GM18873 (cell line): Measurements from ENCODE around the gene LIPI.
"Not testable (repeated sequence)": the region's sequence is repeated elsewhere in the genome, so short reads cannot be mapped to it uniquely, and the experiment has no call there.

ENCODE experiments used
- ATAC-seq: cut with Tn5 transposase; IDR thresholded peaks from one replicate; pipeline ENCODE4 v1.9.1; 2021; ENCODE audit warnings: mild to moderate bottlenecking, moderate library complexity, moderate number of reproducible peaks; ENCODE audit not compliant: unreplicated experiment, low FRiP score

LIPI gene

DNA sequence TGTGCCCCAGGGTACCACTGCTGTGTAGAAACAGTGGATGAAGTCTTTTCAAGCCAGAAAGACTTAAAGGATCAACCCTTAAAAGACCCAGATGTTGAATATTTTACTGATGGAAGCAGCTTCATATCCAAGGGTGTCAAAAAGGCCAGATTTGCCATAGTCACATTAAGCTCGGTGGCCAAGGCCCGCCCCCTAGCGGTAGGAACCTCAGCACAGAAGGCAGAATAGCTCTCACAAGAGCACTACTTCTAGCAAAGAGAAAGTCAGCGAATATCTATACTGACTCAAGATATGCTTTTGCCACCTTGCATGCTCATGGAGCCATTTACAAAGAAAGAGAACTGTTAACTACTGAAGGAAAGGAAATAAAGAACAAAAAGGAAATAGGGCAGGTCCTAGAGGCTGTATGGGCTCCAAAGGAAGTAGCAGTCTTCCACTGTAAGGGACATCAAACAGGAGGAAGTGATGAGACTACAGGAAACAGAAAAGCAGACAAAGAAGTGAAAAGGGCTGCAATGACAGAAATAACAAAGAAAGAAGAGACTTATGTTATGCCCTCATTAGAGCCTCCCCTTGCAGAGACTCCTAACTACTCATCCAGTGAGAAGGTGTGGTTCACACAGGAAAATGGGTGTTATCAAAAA lies 90.5 kb downstream of the LIPI start:
- peak; percentile 68 for ATAC-seq

DNA sequence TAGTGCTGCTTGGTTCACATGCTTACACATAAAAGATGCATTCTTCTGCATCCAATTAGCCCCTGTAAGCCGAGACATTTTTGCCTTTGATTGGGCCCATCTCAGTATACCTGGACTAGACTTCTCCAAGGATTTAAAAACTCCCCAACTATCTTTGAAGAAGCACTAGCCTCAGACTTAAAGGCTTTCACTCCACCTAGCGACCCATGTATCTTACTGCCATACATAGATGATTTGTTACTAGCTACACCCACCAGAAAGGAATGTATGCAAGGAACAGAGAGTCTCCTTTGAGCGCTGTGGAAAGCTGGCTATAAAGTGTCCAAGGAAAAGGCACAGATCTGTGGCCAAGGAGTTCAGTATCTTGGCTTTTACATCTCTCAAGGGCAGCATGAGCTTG lies 91.7 kb downstream of the LIPI start:
- ATAC-seq: no peak

DNA sequence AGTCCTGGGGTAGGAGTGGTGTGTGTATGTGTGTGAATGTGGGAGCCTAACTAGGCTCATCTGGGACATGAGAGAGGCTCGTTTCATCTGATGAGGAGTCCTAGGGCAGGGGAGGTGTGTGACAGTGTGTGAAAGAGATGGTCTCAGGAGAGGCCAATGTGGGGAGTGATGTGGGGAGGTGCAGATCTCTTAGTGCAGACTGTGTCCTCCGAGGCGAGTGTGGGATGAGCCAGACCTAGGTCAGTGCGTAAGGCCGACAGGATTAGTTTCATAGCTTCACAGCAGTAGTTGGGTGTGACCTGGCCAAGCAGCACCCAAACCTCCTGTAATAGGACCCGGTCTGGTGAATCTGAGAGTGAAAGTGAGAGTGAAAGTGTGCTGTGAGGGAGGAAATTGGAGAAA lies 94.7 kb downstream of the LIPI start:
- peak; percentile 50 for ATAC-seq

DNA sequence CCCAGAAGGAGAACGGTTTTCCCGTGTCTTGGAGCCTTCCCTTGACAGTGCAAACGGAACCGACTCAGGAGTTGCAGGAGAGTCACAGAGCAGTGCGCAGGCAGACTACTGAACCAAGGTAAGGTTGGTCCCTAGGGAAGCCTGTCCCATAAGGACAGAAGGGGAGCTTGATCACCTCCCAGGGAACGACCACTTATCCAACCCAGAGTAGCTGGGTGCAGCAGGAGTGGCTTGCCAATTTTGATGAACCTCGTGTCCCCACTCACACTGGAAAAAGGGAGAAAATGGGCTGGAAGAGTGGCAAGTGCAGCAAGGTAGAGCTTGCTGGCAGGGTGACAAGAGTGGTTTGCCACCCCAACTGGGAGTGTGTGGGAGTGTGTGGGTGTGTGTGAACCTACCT lies 95.1 kb downstream of the LIPI start:
- ATAC-seq: no peak

DNA sequence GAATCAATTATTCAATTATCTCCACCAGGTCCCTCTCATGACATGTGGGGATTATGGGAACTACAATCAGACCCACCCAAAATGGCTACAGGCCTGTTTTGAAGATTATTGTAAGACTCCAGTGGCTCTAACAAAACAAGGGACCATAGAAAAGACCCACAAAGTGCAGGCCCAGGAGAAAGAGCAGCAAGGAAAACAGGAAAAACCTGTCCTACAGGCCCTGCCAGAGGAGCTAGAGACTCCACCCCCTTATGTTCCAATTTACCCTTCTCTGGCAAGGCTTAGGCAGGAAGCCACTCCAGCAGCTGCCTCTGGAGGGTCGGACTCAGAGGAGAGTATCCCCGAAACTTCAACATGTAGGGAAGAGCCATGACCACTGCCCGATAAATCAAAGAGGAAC lies 96.5 kb downstream of the LIPI start:
- ATAC-seq: no peak

DNA sequence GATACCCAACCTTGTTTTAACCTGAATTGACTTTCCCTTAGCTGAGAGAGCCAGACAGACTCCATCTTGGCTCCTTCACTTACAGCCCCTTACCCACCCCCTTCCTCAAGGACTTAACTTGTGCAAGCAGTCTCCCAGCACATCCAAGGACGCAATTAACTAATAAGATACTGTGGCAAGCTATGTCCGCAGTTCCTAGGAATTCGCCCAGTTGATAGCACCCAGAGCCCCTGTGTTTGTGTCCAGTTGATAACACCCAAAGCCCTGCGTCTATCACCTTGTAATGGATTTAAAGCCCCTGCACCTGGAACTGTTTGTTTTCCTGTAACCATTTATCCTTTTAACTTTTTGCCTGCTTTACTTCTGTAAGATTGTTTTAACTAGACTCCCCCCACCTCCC lies 106.2 kb downstream of the LIPI start:
- ATAC-seq: not testable (repeated sequence)

DNA sequence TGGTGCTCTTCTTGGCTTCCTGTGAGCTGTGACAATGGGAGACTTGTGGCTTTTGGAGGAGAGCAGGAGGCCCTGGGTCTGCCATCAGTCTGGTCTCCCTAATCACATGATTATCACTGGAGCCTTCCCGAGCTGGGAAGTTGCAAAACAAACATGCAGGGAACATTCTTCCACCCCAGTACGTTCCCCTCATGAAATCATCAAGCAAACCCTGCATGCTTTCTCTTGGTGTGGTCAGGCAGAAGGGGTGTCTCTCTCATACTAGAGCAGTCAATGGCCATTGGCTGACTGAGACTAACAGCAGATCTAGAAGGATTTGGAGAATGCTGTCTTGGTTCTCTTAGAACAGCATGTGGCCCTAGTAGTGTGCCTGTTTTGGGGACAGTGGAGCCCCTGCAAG lies 111.2 kb downstream of the LIPI start:
- ATAC-seq: no peak

DNA sequence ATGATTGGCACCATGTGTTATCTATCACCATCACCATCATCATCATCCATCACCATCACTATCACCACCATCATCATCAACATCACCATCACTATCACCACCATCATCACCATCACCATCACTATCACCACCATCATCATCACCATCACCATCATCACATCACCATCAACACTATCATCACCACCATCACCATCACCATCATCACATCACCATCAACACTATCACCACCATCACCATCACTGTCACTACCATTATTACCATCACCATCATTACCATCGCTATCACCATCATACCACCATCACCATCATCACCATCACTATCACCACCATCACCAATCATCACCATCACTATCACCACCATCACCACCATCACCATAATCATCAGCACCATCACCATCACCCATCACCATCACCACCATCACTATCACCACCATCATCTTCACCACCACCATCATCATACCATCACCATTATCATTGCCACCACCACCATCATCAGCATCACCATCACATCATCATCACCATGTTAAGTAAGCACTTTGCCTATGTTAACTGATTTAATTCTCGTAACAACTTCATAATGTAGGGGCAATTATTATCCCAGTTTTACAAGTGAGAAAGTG lies 112.8 kb downstream of the LIPI start:
- ATAC-seq: no peak

DNA sequence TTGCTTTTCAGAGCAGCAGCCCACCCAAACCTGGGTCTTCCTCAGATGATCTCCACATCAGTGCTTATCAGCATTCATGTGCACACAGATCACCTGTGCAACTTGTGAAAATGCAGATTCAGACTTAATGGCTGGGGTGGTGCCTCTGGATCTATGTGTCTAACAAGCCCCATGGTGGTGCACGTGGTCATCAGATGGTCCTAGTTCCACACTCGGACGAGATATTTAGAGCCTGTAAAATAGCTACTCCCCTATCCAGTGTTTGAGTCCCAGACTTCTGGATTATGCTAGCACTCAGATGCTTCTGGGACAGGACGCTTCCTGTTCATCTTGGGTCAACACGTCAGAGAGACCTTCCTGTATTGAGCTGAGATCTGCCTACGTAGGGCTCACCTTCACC lies 114.2 kb downstream of the LIPI start:
- ATAC-seq: no peak

DNA sequence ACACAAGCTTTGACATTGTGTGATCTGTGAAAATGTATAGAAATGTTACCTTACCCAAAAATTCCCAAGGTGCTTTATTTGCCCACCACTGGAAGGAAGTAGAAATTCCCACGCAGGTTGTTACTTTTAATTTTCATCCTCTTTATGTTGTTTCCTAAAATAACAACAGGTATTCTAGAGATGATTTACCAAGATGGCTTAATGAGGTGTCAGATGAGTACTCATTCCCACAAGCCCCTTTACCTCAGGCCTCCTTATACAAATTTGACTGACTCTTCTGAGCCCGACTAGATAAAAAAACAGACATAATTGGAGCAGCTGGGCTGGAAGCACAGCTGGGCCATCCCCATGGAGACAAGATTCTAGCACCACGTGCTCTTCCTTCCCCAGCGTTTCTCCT lies 114.6 kb downstream of the LIPI start:
- ATAC-seq: no peak

DNA sequence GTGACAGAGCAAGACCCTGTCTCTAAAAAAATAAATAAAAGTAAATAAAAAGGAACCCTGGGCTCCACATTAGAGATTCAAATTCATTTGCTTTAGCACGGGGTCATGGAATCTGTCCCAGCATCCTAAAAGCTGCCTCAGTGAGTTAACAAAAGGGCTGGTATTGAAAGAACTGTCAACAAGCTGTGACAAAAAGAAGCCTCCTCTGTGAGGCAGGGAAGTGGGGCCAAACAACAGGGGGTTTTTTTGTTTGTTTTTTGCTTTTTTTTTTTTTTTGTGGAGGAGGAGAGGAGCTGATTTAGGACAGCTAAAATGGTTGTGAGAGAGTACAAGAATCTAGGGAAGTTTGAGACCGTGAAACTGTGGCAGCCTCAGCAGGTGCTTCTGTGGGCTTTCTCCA lies 115.7 kb downstream of the LIPI start:
- ATAC-seq: no peak

DNA sequence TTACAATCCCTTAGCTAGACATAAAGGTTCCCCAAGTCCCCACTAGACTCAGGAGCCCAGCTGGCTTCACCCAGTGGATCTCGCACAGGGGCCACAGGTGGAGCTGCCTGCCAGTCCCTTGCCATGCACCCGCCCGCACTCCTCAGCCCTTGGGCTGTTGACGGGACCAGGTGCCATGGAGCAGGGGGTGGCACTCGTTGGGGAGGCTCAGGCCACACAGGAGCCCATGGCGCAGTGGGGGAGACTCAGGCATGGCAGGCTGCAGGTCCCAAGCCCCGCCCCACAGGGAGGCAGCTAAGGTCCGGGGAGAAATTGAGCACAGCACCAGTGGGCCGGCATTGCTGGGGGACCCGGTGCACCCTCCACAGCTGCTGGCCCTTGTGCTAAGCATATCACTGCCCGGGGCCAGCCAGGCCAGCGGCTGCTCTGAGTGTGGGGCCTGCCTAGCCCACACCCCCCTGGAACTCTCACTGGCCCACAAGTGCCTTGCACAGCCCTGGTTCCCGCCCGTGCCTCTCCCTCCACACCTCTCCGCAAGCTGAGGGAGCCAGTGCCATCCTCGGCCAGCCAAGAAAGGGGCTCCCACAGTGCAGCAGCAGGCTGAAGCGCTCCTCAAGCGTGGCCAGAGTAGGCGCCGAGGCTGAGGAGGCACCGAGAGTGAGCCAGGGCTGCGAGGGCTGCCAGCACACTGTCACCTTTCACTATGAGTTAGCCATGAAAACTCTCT lies 117.8 kb downstream of the LIPI start:
- no peak for ATAC-seq

DNA sequence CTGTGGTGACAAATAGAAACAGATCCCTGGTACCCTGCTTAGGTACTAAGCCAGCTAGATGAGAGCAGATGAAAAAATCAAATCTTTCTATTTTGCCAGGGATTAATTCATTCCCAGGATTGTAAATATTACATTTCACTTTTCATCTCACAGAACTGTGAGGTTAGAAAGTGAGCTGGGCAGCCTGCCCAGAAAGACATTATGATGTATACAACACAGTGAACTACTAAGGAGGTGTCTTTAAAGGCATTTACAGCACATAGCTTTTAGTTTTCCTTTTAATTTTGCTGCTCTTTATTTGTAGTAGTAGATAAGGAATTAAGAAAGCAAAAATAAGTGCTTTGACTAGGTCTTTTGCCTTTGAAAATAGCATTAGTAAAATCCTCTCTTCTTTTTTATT lies 120.6 kb downstream of the LIPI start:
- not testable (repeated sequence) for ATAC-seq

DNA sequence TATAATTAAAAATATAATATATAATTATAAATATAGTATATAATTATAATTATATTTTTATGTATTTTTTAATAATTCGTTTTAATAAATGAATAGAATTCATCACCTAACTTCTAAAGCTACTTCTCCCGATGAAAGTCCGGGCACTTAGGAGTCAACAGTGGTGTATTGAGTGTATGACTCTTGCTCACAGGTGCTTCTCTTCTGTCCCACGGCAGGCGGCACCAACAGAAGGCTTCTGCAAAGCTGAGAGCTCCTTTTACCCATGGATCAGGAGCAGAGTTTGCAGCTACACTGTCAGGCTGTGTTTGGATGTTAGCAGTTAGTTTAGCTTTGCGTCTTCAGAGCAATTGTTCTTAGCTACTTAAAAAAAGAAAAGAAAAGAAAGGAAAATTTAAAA lies 122.4 kb downstream of the LIPI start:
- no peak for ATAC-seq

DNA sequence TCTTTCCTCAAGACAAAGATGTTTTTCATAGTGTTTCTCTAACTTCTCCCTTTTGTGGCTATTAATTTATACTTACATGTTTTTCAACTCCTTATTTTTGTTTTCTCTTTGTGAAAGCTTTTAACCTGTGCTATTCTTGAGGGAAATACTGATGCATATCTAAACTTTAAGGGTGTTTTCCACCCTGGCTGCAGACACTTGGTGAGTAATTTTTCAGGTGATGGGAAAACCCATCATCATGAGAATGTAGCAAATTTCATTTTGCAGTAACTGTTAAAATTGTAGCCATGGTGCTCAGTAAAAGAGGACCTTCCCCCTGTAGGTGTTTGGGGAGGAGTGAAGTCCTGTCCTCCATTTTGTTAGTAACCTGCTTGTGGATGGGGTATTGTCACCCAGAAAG lies 124.2 kb downstream of the LIPI start:
- peak; percentile 77 for ATAC-seq

DNA sequence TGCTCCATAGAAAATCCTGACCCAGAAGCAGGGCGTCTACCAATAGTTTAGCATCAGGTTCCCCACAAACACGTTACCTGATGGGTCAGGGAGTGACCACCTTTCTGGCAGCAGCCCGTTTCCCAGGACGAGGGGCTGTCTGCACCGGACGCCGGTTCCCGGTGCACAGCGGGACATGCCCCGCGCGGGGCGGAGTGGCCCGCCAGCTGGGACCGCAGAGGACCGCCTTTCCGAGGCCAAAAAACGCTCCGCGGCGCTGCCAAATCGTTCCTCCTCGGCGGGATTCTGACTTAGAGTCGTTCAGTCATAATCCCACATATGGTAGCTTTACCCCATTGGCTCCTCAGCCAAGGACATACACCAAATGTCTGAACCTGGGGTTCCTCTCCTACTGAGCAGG lies 126.1 kb downstream of the LIPI start:
- no peak for ATAC-seq

DNA sequence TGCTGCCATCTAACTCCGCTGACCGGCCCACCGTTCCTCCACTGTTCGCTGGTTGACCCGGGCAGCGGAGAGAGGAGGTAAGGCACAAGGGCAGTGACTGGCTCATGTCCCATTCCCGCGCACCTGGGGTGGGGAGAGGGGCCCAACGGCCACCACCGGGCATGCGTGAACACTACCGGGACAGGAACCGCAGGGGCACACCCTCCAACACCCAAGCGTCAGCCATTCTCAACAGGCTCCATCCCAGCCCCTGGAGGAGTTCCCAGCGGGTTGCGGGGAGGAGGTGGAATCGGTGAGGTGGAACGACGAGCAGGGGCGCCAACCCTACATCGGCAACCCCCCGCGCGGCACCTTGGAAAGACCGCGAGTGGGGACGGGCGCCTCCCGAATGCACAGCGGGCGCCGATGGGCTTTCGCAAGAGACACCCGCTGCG lies 126.7 kb downstream of the LIPI start:
- no peak for ATAC-seq

DNA sequence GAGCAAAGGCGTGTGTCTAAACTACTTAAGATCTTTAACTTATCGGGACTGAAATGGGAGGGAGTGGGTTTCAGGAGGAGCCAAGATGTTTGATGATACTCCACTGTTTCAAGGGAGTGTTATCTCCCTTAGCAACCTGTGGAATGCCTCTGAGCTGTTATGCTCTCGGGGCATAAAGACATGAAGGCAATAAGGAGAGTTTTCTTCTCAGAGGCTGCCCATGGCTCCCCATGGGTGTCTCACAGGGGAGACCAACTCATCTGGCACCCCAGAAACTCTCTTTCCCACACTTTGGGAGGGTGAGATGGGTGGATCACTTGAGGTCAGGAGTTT lies 130.0 kb downstream of the LIPI start:
- no peak for ATAC-seq

DNA sequence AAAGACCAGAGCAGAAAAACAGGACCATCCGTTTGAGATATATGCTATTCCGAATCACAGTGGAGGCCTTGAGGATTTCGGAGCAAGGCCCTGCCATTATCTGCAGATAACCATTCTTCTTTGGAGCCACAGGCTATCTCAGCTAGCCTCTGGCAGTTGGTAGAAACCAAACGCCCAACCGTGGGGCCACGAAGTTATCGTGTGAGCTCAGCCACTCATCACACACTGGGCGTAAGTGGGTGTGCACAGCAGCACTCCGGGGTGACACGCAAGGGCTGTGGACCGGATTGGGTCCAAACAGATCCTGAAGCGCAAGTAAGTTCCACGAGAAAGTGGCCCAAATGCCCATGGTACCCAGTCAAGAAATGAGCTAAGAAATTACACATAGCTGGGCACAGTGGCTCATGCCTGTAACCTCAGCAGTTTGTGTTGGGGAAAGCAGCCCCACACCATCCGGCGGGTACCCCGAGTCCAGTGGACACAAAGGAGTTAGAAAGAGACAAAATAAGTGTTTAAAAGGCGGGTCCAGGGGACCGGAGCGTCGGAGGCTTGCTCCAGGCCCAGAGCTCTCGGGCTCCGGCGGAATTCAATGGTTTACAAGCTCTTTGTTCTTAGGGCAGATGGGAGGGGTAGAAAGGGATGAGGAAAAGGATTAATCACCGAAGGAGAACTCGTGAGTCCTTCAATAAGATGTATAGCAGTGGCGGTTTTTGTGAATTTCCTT lies 130.6 kb downstream of the LIPI start:
- ATAC-seq: no peak

DNA sequence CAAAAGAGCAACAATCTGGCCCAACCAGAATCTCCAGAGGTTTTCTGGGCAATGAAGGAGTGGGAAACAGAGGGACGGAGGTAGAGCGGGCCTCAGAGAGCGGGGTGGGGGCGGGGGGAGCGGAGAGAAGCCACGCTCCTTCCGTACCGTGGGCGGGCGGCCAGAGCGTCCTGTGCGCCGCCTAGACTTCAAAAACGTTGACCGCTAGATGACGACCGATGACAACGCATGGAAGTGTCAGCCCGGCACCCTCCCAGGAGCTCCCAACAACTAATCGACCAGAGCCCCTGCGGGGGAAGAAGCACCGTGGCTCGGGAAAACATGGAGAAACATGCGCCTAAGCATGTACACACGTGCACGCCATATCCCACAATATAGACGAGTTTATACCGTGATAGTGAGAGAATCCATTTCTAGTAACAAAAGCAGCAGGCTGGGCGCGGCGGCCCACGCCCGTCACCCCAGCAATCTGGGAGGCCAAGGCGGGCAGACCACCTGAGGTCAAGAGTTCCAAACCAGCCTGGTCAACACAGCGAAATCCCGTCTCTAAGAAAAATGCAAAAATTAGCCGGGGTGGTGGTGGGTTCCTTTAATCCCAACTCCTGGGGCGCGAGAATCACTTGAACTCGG lies 131.9 kb downstream of the LIPI start:
- ATAC-seq: no peak
